GM18520 (cell line): Measurements from ENCODE around the gene MEGF11.
A peak's percentile ranks its signal among the peaks of the same experiment; 100 is the strongest.
"Not testable (repeated sequence)": the region's sequence is repeated elsewhere in the genome, so short reads cannot be mapped to it uniquely, and the experiment has no call there.

Experiments
- ATAC-seq: cut with Tn5 transposase; IDR thresholded peaks from one replicate; pipeline ENCODE4 v1.9.1; 2021; ENCODE audit not compliant: unreplicated experiment

Gene MEGF11

GRCh38 chr15:65908876-65909275 is 344.7 kb downstream of the MEGF11 start:
- no peak for ATAC-seq

- ATAC-seq, result no peak
Measured at GRCh38 chr15:65907661-65908060, 345.9 kb downstream of the MEGF11 start.

- ATAC-seq, result no peak
Measured at GRCh38 chr15:65906396-65906795, 347.2 kb downstream of the MEGF11 start.

- no peak for ATAC-seq
Measured at GRCh38 chr15:65904301-65904700, 349.2 kb downstream of the MEGF11 start.

GRCh38 chr15:65903296-65904073 is 350.1 kb downstream of the MEGF11 start:
- no peak for ATAC-seq

GRCh38 chr15:65902373-65902772 is 351.2 kb downstream of the MEGF11 start:
- peak; percentile 48 for ATAC-seq

GRCh38 chr15:65901836-65902235 is 351.7 kb downstream of the MEGF11 start:
- no peak for ATAC-seq

GRCh38 chr15:65901336-65901735 is 352.2 kb downstream of the MEGF11 start:
- no peak for ATAC-seq

- no peak for ATAC-seq
Measured at GRCh38 chr15:65900488-65900887, 353.1 kb downstream of the MEGF11 start.

GRCh38 chr15:65896236-65896635 is 357.3 kb downstream of the MEGF11 start:
- ATAC-seq, result no peak

- no peak for ATAC-seq
Measured at GRCh38 chr15:65893060-65893459, 360.5 kb downstream of the MEGF11 start.

GRCh38 chr15:65888981-65889380 is 364.6 kb downstream of the MEGF11 start:
- ATAC-seq, result no peak

GRCh38 chr15:65887565-65887964 is 366.0 kb downstream of the MEGF11 start:
- no peak for ATAC-seq

- no peak for ATAC-seq
Measured at GRCh38 chr15:65885668-65886218, 367.8 kb downstream of the MEGF11 start.

GRCh38 chr15:65884511-65884910 is 369.0 kb downstream of the MEGF11 start:
- no peak for ATAC-seq

GRCh38 chr15:65883571-65883970 is 370.0 kb downstream of the MEGF11 start:
- ATAC-seq, result no peak

- no peak for ATAC-seq
Measured at GRCh38 chr15:65881766-65882434, 371.6 kb downstream of the MEGF11 start.

GRCh38 chr15:65877749-65878148 is 375.8 kb downstream of the MEGF11 start:
- ATAC-seq, result no peak

GRCh38 chr15:65875458-65875857 is 378.1 kb downstream of the MEGF11 start:
- no peak for ATAC-seq

- no peak for ATAC-seq
Measured at GRCh38 chr15:65873256-65873655, 380.3 kb downstream of the MEGF11 start.

GRCh38 chr15:65872596-65872995 is 381.0 kb downstream of the MEGF11 start:
- not testable (repeated sequence) for ATAC-seq

- not testable (repeated sequence) for ATAC-seq
Measured at GRCh38 chr15:65871886-65872285, 381.7 kb downstream of the MEGF11 start.
